NCI-H1417 (cell line): ENCODE results near the gene CHODL.

Experiments
- DNase-seq, 3 experiments: peaks; one replicate each; lab custom pipeline; 2025; lab: John Stamatoyannopoulos, UW

CHODL gene, protein sequence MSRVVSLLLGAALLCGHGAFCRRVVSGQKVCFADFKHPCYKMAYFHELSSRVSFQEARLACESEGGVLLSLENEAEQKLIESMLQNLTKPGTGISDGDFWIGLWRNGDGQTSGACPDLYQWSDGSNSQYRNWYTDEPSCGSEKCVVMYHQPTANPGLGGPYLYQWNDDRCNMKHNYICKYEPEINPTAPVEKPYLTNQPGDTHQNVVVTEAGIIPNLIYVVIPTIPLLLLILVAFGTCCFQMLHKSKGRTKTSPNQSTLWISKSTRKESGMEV

GRCh38 chr21:18244671-18245463 is at the start of gene CHODL:
Gene CHODL, plus strand, starts transcription at chr21:18244833. Its CDS starts 391 bp downstream, at chr21:18245224.
- peak in 1 of 3 experiments; percentile 82 for DNase-seq

- peak in 1 of 3 experiments; percentile 51 for DNase-seq
These were observed 39.7 kb upstream of the CHODL start for GRCh38 chr21:18204931-18205330.

DNA sequence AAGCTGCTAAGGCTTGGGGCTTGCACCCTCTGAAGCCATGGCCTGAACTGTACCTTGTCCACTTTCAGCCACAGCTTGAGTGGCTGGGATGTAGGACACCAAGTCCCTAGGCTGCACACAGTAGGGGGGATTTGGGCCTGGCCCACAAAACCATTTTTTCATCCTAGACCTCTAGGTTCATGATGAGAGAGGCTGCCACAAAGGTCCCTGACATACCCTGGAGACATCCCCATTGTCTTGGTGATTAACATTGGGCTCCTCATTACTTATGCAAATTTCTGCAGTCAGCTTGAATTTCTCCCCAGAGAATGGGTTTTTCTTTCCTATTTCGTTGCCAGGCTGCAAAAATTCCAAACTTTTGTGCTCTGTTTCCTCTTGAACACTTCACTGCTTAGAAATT is 26.3 kb upstream of the CHODL start:
- DNase-seq: no peak

DNA sequence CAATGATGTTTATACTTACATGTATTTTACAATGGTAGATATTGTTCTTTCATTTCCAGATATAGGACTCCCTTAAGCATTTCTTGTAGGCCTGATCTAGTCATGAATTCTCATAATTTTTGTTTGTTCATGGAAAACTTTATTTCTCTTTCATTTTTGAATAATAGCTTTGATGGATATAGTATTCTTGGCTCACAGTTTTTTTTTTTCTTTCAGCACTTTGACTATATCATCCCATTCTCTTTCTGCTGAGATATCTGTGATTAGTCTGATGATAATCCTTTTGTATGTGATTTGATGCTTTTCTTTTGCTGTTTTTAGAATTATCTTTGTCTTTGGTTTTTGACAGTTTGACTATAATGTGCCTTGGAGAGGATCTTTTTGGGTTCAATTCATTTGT is 24.1 kb upstream of the CHODL start:
- no peak for DNase-seq

DNA sequence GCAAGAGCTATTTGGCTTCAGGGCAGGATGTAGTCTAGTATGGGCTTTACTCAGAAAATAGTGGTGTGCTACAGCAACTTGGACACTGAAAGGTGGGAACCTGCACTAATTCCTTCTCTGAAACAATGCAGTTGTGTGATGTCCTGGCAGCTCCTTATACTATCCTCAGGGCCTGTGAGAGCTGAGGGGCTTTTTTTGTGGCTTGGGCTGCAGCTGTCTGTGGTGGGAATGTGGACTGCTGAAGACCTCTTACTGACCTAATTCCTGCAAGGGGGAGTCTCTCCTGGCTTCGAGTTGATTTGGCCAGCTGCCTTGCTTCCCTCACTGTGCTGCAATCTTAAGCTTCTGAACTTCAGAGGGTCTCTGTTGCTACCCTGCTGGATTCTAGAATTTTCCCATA is 22.3 kb upstream of the CHODL start:
- no peak for DNase-seq

GRCh38 chr21:18228060-18228739 is 16.4 kb upstream of the CHODL start:
- no peak for DNase-seq

GRCh38 chr21:18235545-18235944 is 9.1 kb upstream of the CHODL start:
- no peak for DNase-seq

DNA sequence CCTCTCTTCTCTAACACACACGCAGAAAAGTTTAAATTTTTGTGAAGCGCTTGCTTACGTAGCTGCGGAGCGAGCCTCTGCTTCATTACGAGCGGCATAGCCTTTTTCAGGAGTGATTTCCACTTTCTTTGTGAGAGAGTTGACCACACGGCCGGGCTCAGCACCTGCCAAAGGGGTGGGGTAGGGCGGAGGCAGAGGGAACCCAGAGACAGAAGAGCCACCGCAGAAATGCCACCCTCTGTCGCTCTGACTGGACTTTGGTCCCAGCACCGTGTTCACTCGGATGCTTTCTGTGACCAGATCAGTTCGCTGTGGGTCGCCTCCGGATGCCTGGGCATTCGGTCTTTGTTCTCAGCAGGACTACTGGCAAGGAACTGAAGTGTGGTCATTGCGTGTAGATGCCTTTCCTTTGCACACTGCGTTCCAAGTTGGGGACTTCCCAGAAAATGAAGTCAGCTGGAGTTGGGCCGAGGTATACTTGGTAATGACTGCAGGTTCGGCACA is 883 bp downstream of the CHODL start:
- DNase-seq: peak; percentile 27 to 78 (median 74)

DNA sequence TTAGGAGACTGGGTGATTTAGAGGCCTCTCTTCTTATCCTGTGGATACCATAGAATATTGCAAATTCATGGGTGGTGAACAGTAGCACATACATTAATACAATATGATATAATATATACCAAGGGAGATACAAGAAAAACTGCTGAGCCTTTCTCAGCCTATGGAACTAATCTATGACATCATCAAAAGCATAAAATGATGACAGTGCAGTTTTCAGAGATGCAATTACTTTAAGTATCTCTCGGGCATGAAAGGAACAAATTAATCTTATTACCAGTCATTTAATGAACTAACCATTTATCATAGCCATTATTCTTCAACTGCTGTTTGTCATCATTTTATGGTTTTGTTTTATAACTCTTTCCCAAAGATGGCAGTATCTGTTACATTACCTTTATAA is 3.5 kb downstream of the CHODL start:
- peak in 1 of 3 experiments; percentile 68 for DNase-seq

DNA sequence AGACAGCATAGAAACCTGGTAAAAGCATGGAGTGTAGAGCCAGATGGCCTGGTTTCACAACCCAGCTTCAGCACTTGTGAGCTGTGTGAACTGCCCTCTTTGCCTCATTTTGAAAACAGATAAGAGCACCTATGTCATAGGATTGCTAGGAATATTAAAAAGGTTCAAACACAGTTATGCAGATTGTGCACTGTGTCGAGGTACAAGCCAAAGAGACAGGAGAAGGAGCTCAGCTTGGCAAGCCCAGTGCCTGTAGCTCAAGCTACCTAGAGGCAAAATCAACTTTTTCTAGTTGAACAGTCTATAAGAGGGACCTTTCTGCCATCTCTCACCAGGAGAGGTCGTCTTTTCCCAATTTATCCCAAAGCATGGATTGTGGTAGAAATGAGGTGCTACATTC is 5.0 kb downstream of the CHODL start:
- peak in 2 of 3 experiments; percentile 17 to 40 for DNase-seq

DNA sequence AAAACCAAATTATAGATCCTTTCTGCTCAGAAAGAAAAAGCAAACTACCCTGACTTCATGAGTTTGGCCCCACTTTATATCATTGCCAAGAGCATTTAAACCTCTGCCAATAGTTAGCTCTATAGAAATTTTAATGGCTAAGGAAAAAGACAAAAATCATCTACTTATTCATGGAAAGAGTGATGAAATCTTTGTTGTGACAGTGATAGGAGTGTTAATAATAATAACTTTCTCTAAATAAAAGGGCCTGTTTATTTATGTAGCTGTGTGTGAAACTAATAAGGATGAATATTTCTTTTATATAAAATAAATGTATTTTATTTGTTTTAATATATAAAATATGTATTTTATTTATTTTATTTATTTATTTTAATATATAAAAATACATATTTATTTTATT is 6.4 kb downstream of the CHODL start:
- peak in 1 of 3 experiments; percentile 29 for DNase-seq

DNA sequence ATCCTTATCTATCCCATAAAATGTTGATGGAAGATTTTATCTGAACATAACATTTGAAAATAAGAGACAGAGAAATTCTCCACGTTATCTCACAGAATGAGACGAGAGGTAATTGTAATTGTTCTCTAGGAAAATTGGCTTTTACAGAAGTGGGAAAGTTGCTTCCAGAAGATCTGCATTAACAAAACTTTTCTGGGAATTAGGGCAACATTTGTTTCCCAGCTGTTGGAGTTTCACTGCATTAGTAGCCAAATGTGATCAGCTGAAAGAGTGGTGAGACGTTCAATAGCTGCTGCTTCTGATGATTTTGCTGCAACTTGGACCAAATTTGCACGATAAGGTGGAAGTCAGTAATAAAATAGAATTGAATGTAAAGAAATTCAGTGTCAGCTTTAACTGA is 7.6 kb downstream of the CHODL start:
- DNase-seq: no peak

DNA sequence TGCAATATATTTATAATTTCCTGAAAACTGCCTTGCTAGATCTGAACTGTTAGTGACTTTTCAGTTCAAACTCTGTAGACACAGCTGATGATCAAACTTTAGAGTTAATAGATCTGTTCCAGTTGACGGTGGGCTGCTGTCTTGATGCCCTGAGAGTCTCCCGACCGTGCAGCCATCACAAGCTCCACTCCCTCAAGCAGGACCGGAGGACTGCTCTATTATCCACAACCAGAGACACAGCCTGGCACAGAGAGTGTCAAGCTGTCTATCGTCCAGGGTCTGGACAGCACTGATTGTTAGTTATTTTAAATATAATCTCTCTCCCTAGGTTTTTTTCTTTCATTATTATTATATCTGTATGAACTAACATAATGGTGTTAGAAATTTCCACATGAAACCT is 8.0 kb downstream of the CHODL start:
- no peak for DNase-seq

GRCh38 chr21:18253221-18253620 is 8.6 kb downstream of the CHODL start:
- no peak for DNase-seq

DNA sequence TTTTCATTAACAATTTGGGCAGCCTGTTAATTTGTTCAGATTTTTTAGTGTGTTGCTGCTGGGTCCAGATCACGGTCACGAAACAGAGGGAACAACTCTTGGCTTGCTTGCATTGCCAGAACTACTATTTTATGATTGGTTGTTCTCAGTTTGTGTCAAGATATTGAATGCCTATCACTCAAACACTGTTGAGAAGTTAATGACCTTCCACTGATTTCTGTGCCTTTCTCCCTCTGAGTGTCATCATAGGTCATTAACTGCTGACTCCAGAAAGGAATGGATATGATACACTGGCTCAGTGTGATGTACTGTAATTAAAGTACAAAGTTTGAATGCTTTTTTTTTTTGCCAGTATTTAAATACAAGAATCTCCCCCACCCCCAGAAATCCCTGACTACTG is 9.2 kb downstream of the CHODL start:
- peak in 1 of 3 experiments; percentile 23 for DNase-seq

GRCh38 chr21:18265944-18266343 is 21.3 kb downstream of the CHODL start:
- DNase-seq: peak in 1 of 3 experiments; percentile 15

DNA sequence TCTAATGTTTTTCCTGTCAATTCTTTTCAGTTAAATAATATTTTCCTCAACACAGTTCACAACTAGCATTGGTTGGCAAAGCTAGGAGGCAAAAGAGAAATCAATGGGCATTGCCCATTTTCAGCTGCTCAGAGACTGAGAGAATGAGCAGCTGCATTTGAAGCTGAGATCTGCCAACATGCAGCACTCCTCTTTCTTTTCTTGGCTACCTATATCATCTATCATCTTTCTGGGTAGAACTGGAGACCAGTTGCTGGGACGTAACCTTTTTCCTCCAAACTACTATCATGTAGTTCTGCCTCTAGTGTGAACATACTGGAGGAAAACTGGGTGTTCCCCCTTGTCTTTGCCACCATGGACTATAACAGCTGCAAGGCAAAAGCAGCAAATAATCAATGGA is 22.9 kb downstream of the CHODL start:
- DNase-seq: no peak

DNA sequence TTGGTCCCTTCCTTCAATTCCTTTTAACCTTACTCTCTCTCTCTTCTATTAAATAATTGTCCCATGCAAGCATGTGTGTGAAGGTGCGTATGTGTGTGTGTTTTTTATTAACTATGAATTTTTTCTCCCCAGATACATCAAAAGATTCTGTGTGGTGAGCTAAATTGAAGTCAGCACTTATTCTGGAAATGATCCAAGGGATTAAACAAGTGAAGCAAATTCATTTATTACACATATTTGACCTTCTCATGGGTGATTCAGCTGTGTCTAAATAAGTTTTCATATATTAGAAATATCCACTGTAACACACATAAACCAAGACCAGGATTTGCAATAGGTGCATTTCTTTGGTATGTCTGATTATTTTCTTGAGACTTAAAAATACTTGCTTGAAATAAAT is 24.3 kb downstream of the CHODL start:
- no peak for DNase-seq

GRCh38 chr21:18269856-18270255 is 25.2 kb downstream of the CHODL start:
- no peak for DNase-seq

DNA sequence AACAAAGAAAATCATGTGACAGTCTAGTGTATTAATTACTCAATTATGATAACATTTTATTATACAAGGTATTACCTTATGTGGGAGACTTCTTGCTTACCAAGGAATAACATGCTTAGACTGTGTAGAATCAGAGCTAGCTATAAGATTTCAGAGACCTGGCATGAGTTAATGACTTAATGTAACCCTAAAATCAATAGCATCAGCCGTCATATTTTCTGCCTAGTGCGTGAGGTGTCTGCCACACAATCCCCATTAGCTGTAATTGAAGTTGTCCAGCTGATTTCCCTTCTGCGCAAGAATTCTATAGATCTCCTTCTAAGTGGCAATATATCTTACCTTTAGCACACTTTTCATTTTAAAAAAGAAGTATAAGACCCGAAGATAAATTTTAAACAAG is 28.8 kb downstream of the CHODL start:
- peak in 1 of 3 experiments; percentile 12 for DNase-seq

GRCh38 chr21:18274370-18274769 is 29.7 kb downstream of the CHODL start:
- peak in 1 of 3 experiments; percentile 38 for DNase-seq

DNA sequence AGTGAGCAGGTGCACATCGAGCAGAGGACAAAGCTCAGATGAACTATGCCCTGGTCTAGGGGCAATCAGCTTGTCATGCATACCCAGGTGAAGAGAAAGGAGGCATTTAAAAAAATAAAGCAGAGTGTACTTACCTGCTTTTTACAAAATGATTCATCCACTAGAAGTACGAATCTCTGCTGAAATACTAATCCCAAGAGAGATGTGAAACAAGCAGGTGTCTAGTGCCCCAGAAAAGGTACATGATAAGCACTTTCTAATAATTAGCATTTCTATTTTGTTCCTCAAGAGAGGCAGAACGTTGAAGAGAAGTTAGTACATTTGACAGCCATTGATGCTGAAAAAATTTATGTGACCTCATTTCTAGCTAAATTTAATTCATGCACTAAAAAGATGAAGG is 31.1 kb downstream of the CHODL start:
- DNase-seq: peak in 2 of 3 experiments; percentile 44 to 89

- no peak for DNase-seq
These were observed 40.7 kb downstream of the CHODL start for GRCh38 chr21:18285379-18285778.
